Hematopoietic multipotent progenitor cell (in vitro differentiated cells): ENCODE measurements around the gene STRN. TPM values are rescaled to one million over a fixed set of nuclear protein-coding genes. Genes with fewer than 3 reads are reported as not detected.
"Not testable (repeated sequence)": the region's sequence is repeated elsewhere in the genome, so short reads cannot be mapped to it uniquely, and the experiment has no call there.

Experiments
- DNase-seq, 3 donors: peaks; one replicate each; pipeline ENCODE4 v3.0.0-alpha.2; 2011 to 2015; ENCODE audit warnings: low read depth in 2 of 3, low spot score in 2 of 3
- total RNA-seq: library from RNA; depleted of rRNA; stranded (reverse); fragments of >200 nt; gene quantifications from one replicate; pipeline ENCODE4 v1.2.3, GENCODE V29; 2012

Gene STRN
- total RNA-seq, 1 donor, result 16.2 TPM

DNA sequence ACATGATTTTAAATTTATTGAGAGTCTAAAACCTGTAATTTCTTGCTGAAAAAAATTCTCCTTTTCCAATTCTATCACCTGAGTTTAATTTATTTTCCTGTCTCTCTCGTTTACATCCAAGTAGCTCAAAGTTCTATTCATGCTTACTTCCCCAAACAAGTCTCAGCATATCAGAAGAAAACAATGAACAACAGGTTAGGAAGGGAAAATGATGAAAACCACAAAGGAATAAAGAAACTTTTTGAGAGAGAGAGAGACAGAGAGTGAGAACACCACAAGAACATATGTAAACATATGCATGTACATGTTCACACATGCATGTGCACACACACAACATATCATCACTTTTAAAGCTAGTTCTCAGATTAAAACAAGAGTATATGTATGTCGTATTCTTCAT lies 112.1 kb downstream of the STRN start:
- DNase-seq, result no peak

DNA sequence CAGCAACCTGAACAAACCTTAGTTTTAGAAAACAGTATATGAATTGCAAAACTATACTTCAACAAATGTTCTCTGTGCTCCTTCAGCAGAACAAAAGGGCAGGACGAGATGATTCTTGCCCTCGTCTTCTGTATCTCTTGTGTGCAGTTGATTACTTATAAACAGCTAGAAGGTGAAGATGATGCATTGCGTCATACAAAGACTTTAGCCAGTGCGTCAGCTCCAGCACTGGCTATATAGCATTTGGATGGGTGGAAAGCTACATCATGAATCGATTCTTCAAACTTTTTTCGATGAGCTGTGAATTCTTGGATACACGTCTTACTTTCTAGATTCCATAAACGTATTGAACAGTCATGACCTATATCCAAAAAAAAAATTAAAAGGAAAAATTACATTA lies 117.1 kb downstream of the STRN start:
- DNase-seq, result no peak

GRCh38 chr2:36843838-36844237 lies 122.5 kb downstream of the STRN start:
- DNase-seq, result no peak

GRCh38 chr2:36839976-36840617 lies 126.2 kb downstream of the STRN start:
- DNase-seq, result no peak

DNA sequence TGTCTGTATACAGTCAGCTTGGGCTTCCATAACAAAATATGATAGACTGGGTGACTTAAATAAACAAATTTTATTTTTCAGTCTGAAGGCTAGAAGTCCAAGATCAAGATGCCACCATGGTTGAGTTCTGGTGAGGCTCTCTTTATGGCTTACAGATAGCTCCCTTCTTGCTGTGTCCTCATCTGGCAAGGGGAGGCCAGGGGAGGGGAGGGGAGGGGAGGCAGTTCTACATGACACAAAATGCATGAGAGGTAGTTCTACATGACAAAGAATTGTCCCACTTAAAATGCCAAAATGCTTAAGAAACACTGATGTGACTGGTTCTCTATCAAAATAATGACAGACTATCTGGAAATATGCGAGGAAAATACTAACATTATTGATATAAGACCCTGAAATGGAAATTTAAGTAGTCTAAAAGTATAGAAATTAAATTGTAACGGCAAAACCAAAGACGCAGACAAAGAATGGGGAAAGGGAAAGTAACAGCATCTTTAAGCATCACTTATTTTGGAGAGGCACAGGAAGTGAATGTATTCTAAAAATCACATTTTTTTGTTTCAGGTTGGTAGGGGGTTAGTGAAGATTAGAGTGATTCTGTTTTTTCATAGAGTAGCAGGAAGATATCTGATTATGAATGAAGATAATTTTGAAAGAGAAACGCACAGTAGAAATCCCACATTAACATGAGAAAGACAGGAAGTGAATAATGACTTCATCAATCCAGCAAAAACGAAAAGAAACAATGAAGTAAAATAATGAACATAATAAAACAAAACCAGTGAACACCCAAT lies 131.4 kb downstream of the STRN start:
- DNase-seq, result no peak

GRCh38 chr2:36834203-36834602 lies 132.1 kb downstream of the STRN start:
- no peak for DNase-seq

- no peak for DNase-seq
These were observed 135.2 kb downstream of the STRN start for GRCh38 chr2:36831185-36831584.

DNA sequence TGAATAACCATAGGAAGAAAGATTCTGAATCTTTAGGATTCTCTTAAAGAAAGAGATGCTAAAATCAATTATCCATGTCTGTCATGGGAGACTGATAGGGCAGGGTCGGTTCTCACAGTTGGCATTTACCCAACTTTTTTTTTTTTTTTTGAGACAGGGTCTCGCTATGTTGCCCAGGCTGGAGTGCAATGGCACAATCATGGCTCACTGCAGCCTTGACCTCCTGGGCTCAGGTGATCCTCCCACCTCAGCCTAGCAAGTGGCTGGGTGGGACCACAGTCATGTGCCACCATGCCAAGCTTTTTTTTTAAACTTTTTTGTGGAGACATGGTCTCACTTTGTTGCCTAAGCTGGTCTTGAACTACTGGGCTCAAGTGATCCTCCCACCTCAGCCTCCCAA lies 141.7 kb downstream of the STRN start:
- not testable (repeated sequence) for DNase-seq

DNA sequence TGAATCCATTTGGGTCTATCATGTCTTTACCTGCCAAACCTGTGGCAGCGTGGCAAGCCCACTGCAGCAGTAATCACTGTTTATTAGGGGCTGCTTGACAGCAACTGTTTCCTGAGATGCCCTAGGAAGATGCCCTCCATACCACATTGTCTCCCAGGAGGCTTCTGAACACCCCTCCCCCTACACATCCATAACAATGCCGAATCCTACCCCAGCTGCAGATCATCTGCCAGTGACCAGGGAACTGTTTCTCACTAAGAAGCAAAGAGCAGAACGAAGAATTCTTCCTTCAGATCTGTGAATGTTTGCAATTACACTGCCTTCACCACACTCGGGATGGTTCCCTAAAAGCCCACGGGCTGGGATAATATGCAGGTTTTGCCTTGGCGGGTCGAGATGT lies 142.1 kb downstream of the STRN start:
- DNase-seq, result no peak

- DNase-seq, result no peak
These were observed 142.5 kb downstream of the STRN start for GRCh38 chr2:36823862-36824261.

DNA sequence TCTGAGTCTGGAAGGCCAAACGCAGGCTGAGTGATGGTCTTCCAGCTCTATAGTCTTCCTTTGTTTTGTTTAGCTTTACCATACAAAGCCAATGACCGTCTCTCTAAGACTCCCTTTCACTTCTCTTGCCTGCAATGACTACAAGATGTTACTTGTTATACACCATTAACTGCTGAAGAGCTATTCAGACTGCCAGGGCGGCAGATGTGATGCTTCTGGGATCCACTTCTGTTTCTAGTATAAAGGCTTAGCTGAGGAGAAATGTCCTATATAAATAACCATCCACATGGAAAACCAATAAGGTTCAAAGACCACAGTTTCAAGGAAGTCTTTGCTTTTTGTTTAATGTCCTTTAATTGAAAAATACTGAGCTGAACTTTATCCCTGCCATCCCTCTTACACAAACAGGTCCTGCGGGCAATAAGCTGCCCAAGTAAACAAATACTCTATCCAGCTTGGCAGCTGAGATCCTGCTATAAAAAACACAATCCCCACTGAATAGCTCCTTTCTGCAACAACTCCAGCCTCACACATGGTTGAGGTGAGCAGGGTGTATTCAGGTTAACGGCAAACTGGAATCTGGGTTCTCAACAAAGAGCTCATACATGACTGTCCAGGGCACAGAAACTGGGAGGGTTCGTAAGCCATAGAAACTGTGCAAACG lies 145.3 kb downstream of the STRN start:
- no peak for DNase-seq

DNA sequence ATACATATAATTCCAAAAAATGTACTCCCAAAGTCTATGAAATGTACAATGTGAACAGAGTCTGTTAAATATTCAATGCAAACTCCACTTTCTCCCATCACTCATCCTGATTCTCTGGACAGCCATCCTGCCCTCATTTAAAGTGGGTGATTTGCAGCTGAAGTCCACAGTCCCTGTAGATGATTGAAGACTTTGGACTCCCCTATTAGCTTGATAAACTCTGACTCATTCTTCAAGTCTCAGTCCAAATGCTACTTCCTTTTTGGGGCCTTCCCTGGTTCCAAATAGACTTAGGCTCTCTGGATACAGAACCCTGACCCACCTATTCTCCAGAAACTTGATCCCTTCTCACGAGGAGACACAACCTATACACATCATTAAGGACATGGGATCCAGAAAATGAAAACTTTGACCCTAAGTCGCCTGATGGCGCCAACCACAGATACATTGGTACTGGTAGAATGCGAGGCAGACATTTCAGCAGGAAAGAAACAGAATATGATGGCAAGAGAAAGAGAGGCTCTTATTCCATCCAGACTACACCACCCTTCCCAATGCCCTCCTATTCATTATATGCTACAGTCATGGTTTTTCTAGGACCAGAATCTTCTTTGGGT lies 147.1 kb downstream of the STRN start:
- no peak for DNase-seq

GRCh38 chr2:36818542-36818941 lies 147.8 kb downstream of the STRN start:
- no peak for DNase-seq

GRCh38 chr2:36812196-36812595 lies 154.1 kb downstream of the STRN start:
- no peak for DNase-seq

DNA sequence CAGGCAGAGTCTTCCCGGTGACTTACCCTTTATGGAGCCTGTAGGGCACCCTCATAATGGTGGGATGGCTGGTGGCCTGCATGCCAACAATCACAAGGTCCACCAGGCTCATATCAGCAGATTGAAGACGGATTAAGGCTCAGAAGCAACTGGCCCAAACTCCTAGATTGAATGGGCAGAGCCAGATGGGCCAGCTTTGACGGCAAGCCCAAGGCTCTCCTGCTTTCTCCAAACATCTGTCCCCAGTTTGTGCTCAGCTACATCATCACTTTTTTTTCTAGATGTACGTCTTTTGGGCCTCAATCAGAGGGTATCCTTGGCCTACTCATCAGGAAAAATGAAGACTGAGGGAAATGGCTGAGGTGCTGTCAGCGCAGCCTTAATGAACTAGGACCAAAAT lies 155.3 kb downstream of the STRN start:
- DNase-seq, result no peak

DNA sequence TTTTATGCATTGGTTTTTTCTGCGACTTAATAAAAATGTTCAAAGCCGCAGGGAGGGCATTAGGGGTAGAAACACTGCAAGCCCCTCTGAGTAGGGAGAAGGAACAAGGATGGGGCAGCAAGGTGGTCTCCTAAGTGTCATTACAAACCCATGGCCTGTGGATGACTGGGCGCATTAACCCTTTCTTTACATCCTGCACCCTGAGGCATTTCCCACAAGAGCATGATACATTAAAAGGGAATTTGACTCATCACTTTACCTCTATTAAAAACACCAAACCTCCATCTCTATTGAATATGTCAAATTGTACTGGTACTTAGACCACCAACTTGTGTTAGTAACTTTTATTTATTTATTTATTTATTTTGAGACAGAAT lies 157.3 kb downstream of the STRN start:
- no peak for DNase-seq

DNA sequence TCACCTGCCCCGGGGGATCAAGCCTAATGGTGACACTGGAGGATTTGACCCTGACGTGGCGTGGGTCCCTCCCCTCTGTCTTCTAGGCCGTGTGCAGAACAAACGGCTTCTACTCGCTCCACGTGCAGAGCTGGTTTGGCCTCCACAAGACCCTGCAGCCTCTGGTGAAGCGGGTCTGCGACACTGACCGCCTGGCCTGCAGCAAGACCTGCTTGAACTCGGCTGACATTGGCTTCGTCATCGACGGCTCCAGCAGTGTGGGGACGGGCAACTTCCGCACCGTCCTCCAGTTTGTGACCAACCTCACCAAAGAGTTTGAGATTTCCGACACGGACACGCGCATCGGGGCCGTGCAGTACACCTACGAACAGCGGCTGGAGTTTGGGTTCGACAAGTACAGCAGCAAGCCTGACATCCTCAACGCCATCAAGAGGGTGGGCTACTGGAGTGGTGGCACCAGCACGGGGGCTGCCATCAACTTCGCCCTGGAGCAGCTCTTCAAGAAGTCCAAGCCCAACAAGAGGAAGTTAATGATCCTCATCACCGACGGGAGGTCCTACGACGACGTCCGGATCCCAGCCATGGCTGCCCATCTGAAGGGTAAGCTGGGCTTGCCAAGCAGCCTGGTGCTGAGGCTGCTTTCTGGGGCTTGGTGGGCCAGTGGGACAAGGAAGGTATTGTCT lies 157.8 kb downstream of the STRN start:
- no peak for DNase-seq

- no peak for DNase-seq
These were observed 159.0 kb downstream of the STRN start for GRCh38 chr2:36807223-36807886.

DNA sequence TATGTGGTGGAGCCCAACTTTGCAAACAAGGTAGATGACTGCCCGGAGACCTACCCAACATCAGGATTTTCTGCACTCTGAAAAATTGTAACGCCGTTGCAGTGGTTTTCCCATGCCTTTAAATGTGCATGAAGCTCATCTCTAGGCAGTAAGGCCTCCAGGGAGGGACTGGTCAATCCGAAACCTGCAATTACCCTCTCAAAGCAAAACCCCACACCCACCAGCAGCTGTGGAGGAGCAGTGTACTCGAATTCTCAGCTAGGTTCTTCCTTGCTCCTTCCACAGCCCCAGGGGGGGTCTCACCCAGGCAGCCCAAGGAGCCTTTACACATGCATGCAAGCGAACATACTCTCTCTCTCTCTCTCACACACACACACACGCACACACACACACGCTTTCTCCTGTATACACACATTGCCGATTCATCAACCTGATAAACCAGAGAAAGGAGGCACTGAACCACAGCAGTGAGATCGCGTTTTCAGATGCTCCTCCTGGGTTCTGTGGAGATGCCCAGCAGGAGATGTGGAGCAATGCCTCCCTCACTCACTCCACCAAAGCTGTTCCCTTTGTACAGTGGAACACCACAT lies 160.6 kb downstream of the STRN start:
- DNase-seq, result no peak

DNA sequence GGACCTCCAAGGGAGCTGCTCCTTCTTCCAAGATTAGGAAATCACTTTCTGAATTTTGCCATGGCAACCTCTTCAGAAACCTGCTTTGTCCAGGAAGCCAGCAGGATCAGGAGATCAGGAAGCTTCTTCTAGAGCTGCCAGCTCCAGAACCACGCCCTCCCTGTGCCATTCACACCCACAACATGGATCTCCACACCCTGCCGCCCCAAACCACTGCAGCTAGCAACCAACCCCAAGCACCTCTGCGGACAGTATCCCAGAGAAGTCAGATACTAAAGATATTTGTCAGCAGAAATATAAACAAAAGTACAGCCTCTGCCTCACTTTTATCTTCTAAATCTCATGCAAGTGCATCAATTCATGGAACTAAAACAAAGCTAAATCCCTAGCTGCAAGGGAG lies 163.4 kb downstream of the STRN start:
- no peak for DNase-seq
